ENCODE results near the gene SFSWAP. TPM values are rescaled to one million over a fixed set of nuclear protein-coding genes. Genes with fewer than 3 reads are reported as not detected.

Gene SFSWAP
- total RNA-seq, 1 experiment from 2014 or later = 68.8 TPM

GRCh38 chr12:131844140-131844539, 133.2 kb downstream of the SFSWAP start:
- H3K4me1 Mint-ChIP-seq (ENCODE audit: insufficient read depth, unreplicated experiment) = no peaks in the 10 kb centered on the region
- no peak for DNase-seq (ENCODE audit: unreplicated experiment)
- CTCF ChIA-PET = interaction anchor here (1.1 kb wide), 1 partner anchor 106 kb away, joined by 5 read pairs; no protein-coding TSS in a partner anchor
- no peak overlapping the region for H3K4me3 Mint-ChIP-seq (ENCODE audit: unreplicated experiment)
- H3K27me3 Mint-ChIP-seq (ENCODE audit: insufficient read depth, unreplicated experiment) = no peaks in the 10 kb centered on the region
- no peak for TF ChIP-seq CTCF (IDR thresholded peaks at IDR 0.05; ENCODE audit: unreplicated experiment)
- intact Hi-C loops (cut with micrococcal nuclease) = no loop called here
- H3K9me3 Mint-ChIP-seq (ENCODE audit: unreplicated experiment) = no peaks in the 10 kb centered on the region
- BruUV-seq (replicated peaks) = no TSS peak
- POLR2A ChIA-PET = no interaction called here
- H3K36me3 Mint-ChIP-seq (ENCODE audit: insufficient read depth, unreplicated experiment) = peaks cover 2% of the 10 kb centered on the region
- H3K27ac Mint-ChIP-seq (ENCODE audit: low read depth, unreplicated experiment) = no peak overlapping the region

GRCh38 chr12:131844656-131845055, 133.8 kb downstream of the SFSWAP start:
- BruUV-seq (replicated peaks) = no TSS peak
- Mint-ChIP-seq H3K36me3 (ENCODE audit: insufficient read depth, unreplicated experiment) (peaks cover 5% of the 10 kb centered on the region), H3K27me3 (ENCODE audit: insufficient read depth, unreplicated experiment) (no peaks in the 10 kb centered on the region), H3K27ac (ENCODE audit: low read depth, unreplicated experiment) (no peak overlapping the region), H3K9me3 (ENCODE audit: unreplicated experiment) (no peaks in the 10 kb centered on the region), H3K4me3 (ENCODE audit: unreplicated experiment) (no peak overlapping the region), H3K4me1 (ENCODE audit: insufficient read depth, unreplicated experiment) (no peaks in the 10 kb centered on the region)
- ChIA-PET POLR2A (no interaction called here), CTCF (interaction anchor here (1.1 kb wide), 1 partner anchor 106 kb away, joined by 5 read pairs; no protein-coding TSS in a partner anchor)
- intact Hi-C loops (cut with micrococcal nuclease) = no loop called here
- no peak for TF ChIP-seq CTCF (IDR thresholded peaks at IDR 0.05; ENCODE audit: unreplicated experiment)
- no peak for DNase-seq (ENCODE audit: unreplicated experiment)

GRCh38 chr12:131845121-131845520, 134.2 kb downstream of the SFSWAP start:
- TF ChIP-seq CTCF (IDR thresholded peaks at IDR 0.05; ENCODE audit: unreplicated experiment) = no peak
- no peak overlapping the region for H3K27ac Mint-ChIP-seq (ENCODE audit: low read depth, unreplicated experiment)
- peaks cover 5% of the 10 kb centered on the region for H3K36me3 Mint-ChIP-seq (ENCODE audit: insufficient read depth, unreplicated experiment)
- no peak for DNase-seq (ENCODE audit: unreplicated experiment)
- ChIA-PET CTCF (no interaction called here), POLR2A (no interaction called here)
- H3K27me3 Mint-ChIP-seq (ENCODE audit: insufficient read depth, unreplicated experiment) = no peaks in the 10 kb centered on the region
- no peaks in the 10 kb centered on the region for H3K4me1 Mint-ChIP-seq (ENCODE audit: insufficient read depth, unreplicated experiment)
- no TSS peak for BruUV-seq (replicated peaks)
- no peaks in the 10 kb centered on the region for H3K9me3 Mint-ChIP-seq (ENCODE audit: unreplicated experiment)
- H3K4me3 Mint-ChIP-seq (ENCODE audit: unreplicated experiment) = no peak overlapping the region
- intact Hi-C loops (cut with micrococcal nuclease) = no loop called here

GRCh38 chr12:131847456-131847855, 136.6 kb downstream of the SFSWAP start:
- ChIA-PET CTCF (no interaction called here), POLR2A (no interaction called here)
- Mint-ChIP-seq H3K36me3 (ENCODE audit: insufficient read depth, unreplicated experiment) (peaks cover 5% of the 10 kb centered on the region), H3K27me3 (ENCODE audit: insufficient read depth, unreplicated experiment) (no peaks in the 10 kb centered on the region), H3K27ac (ENCODE audit: low read depth, unreplicated experiment) (no peak overlapping the region), H3K4me3 (ENCODE audit: unreplicated experiment) (no peak overlapping the region), H3K4me1 (ENCODE audit: insufficient read depth, unreplicated experiment) (no peaks in the 10 kb centered on the region), H3K9me3 (ENCODE audit: unreplicated experiment) (no peaks in the 10 kb centered on the region)
- TF ChIP-seq CTCF (IDR thresholded peaks at IDR 0.05; ENCODE audit: unreplicated experiment) = no peak
- DNase-seq (ENCODE audit: unreplicated experiment) = no peak
- intact Hi-C loops (cut with micrococcal nuclease) = no loop called here
- BruUV-seq (replicated peaks) = no TSS peak

All from MCF 10A (cell line).